Nephron progenitor cell (in vitro differentiated cells): ENCODE measurements around the gene BANP.

Experiments
- DNase-seq: peaks from one replicate; pipeline ENCODE4 v3.0.0; 2021
- H3K27ac Mint-ChIP-seq: 2 replicates; pipeline ENCODE4 v1.8.0; 2021; ENCODE audit warnings: mild to moderate bottlenecking, moderate library complexity, mixed read lengths
- H3K27me3 Mint-ChIP-seq: 2 replicates; pipeline ENCODE4 v1.8.0; 2021; ENCODE audit warnings: mild to moderate bottlenecking, low read depth, mixed read lengths; ENCODE audit not compliant: poor library complexity
- H3K36me3 Mint-ChIP-seq: 2 replicates; pipeline ENCODE4 v1.8.0; 2021; ENCODE audit warnings: low read depth, mixed read lengths
- H3K4me1 Mint-ChIP-seq: 2 replicates; pipeline ENCODE4 v1.8.0; 2021; ENCODE audit warnings: mixed read lengths
- H3K4me3 Mint-ChIP-seq: 2 replicates; pipeline ENCODE4 v1.8.0; 2021; ENCODE audit warnings: mild to moderate bottlenecking, moderate library complexity, mixed read lengths
- H3K9me3 Mint-ChIP-seq: 2 replicates; pipeline ENCODE4 v1.8.0; 2021; ENCODE audit warnings: mild to moderate bottlenecking, moderate library complexity, mixed read lengths
- TF ChIP-seq, protein P1 (sequence below): fragments of 200-600 bp; sonication (generic); IDR thresholded peaks from 2 replicates; pipeline ENCODE4 v1.5.0; 2021; ENCODE audit warnings: antibody characterized with exemption

Gene BANP

DNA sequence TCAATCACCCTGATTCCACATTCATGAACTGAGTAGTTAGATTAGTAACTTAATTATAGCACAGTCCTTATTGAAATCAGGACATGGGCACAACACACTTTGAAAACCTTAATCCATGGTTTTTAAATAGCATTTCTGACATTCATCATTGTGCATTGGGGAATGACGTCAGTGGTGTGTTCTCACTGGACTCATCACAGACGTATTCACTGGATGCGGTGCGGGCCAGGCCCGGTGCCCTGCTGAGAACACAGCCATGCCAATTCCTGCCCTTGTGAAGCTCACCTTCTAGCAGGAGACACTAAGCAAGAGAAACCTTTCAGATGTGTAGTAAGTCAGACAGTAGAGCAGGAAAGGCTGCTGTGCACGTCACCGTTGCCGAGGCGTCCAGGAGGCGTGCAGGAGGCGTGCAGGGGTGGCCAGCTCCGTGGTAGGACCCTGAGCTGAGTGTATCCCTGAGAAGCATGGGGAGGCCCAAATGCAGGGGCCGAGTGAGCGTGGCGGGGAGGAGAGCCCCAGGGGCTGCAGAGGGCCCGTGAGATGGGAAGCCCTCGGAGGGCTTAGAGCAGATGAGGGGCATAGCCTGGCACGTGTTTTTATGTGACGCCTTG is 12.9 kb downstream of the BANP start:
- peaks cover 70% of the 10 kb centered on the region for H3K4me1 Mint-ChIP-seq
- H3K9me3 Mint-ChIP-seq: peaks cover 6% of the 10 kb centered on the region
- H3K36me3 Mint-ChIP-seq: peaks cover 13% of the 10 kb centered on the region
- H3K4me3 Mint-ChIP-seq: no peak overlapping the region
- TF ChIP-seq, protein P1, sequence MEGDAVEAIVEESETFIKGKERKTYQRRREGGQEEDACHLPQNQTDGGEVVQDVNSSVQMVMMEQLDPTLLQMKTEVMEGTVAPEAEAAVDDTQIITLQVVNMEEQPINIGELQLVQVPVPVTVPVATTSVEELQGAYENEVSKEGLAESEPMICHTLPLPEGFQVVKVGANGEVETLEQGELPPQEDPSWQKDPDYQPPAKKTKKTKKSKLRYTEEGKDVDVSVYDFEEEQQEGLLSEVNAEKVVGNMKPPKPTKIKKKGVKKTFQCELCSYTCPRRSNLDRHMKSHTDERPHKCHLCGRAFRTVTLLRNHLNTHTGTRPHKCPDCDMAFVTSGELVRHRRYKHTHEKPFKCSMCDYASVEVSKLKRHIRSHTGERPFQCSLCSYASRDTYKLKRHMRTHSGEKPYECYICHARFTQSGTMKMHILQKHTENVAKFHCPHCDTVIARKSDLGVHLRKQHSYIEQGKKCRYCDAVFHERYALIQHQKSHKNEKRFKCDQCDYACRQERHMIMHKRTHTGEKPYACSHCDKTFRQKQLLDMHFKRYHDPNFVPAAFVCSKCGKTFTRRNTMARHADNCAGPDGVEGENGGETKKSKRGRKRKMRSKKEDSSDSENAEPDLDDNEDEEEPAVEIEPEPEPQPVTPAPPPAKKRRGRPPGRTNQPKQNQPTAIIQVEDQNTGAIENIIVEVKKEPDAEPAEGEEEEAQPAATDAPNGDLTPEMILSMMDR: no peak
- no peak for DNase-seq
- no peaks in the 10 kb centered on the region for H3K27me3 Mint-ChIP-seq
- H3K27ac Mint-ChIP-seq: peak overlapping the region; percentile 25

DNA sequence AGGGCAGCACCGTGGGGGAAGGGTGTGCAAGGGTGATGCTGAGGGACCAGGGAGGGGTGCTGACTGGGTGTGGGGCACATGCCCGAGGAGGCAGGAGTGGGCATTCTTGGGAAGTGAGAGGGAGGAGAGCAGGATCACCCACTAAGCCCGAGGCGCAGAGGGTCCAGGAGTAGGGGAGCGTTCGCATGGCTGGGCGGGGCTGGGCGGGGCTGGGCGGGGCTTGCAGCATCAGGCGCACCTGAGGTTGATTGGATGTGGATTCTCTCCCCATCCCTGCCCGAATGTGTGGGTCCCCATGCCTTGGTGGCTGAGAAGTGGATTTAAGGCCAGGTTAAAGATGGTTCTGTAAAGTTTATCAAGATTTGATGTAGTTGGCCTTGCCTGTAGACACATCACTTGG is 14.2 kb downstream of the BANP start:
- Mint-ChIP-seq H3K4me3 (no peak overlapping the region), H3K27me3 (no peaks in the 10 kb centered on the region), H3K9me3 (peaks cover 17% of the 10 kb centered on the region), H3K4me1 (peaks cover 58% of the 10 kb centered on the region), H3K36me3 (peaks cover 26% of the 10 kb centered on the region), H3K27ac (peak overlapping the region; percentile 21)
- no peak for DNase-seq
- TF ChIP-seq, protein P1: no peak

DNA sequence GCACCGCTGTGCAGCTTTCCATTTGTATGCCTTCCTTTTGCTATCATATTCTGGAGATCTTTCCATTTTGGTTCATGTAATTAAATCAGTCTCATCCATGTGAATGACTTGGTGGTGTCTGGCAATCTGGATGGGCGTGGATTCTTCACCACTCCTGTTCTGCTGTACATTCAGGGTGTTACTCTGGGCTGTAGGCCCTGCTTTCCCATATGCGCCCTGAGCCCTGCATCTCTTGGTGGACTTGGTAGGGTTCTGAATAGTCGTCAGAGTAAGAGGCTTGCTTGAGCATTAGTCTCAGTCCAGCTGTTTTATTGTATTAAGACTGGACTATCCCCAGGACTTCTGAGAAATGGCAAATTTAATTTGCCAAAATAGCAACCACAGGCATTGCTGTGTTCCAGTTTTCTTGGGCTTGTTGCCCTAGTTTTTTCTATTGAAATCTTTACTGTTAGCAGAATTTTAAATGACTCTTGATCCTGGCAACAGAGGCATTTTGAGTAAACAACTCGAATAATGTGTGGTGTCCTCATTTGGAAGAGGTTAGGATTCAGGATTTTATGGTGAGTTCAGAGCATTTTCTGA is 14.9 kb downstream of the BANP start:
- H3K9me3 Mint-ChIP-seq: peaks cover 25% of the 10 kb centered on the region
- peaks cover 55% of the 10 kb centered on the region for H3K4me1 Mint-ChIP-seq
- H3K27ac Mint-ChIP-seq: peak overlapping the region; percentile 54
- H3K36me3 Mint-ChIP-seq: peaks cover 33% of the 10 kb centered on the region
- H3K4me3 Mint-ChIP-seq: no peak overlapping the region
- no peak for DNase-seq
- TF ChIP-seq, protein P1: no peak
- H3K27me3 Mint-ChIP-seq: no peaks in the 10 kb centered on the region

DNA sequence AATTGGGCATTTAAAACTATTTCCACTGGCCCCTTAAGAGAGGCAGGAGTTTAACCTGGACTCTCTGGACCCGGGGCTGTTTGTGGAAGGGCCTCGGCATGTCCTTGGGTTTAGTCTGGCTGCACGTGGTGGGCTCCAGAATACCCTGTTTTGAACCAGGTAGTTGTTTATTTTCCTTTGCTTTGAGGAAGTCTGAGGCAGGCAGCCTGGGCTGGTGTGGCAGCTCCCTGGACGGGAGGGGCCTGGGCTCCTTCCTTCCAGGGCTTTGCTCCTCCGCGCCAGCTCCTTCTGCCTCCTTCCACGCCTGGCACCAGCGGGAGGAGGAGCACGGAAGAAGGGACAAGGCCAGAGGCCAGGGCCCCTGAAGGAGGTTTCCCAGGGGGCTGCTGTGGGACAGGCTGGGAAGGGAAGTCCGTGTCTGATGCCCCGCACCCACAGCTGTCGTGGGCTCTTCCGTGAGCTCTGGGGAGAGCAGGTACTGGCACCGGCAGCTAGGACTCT is 15.5 kb downstream of the BANP start:
- no peak for DNase-seq
- H3K27ac Mint-ChIP-seq: peak overlapping the region; percentile 54

DNA sequence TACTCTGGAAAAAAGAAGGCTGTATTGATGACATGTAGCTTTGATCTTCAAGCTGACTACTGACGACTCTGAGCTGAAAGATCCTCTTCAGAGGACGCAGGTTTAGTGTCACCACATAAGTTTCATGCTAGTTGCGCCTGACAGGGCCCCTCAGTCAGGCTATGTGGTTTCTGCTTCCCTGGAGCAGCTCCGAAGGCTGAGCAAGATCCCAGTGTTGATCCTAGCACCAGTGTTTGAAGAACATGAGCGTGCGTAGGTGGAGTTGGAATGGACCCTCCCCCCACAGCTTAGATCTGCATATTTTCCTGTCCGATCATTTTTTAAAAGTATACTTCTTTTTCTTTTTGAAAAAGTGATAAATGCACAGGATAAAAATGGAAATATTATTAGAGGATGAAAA is 17.3 kb downstream of the BANP start:
- H3K27ac Mint-ChIP-seq: peak overlapping the region; percentile 42
- TF ChIP-seq, protein P1: no peak
- no peak overlapping the region for H3K4me3 Mint-ChIP-seq
- H3K9me3 Mint-ChIP-seq: peaks cover 46% of the 10 kb centered on the region
- no peak for DNase-seq
- H3K36me3 Mint-ChIP-seq: peaks cover 51% of the 10 kb centered on the region
- H3K4me1 Mint-ChIP-seq: peaks cover 39% of the 10 kb centered on the region
- no peaks in the 10 kb centered on the region for H3K27me3 Mint-ChIP-seq

More for the DNA sequence above, 15.5 kb downstream of the BANP start:
- H3K4me1 Mint-ChIP-seq: peaks cover 51% of the 10 kb centered on the region
- H3K36me3 Mint-ChIP-seq: peaks cover 35% of the 10 kb centered on the region
- H3K9me3 Mint-ChIP-seq: peaks cover 30% of the 10 kb centered on the region
- TF ChIP-seq, protein P1: no peak
- no peak overlapping the region for H3K4me3 Mint-ChIP-seq
- no peaks in the 10 kb centered on the region for H3K27me3 Mint-ChIP-seq

DNA sequence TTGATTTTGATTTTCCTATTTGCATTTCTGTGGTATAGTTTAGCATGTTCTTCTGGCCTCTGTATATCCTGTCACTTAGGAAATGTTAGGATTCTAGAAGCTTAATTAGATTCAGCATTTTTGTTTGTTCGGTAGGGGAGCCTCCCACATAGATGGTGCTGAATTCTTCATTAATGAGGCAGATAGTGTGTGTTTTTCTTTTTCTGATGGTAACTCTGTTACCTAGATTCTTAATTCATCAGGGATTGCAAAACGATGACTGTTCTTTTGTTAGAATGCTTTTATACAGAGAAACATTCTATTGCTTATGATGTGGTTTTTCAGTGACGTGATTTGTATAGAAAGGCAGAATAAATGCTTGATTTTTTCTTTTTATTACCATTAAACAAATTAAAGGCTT is 19.0 kb downstream of the BANP start:
- H3K27me3 Mint-ChIP-seq: no peaks in the 10 kb centered on the region
- peaks cover 34% of the 10 kb centered on the region for H3K4me1 Mint-ChIP-seq
- no peak overlapping the region for H3K27ac Mint-ChIP-seq
- no peak overlapping the region for H3K4me3 Mint-ChIP-seq
- TF ChIP-seq, protein P1: no peak
- no peak for DNase-seq
- H3K36me3 Mint-ChIP-seq: peaks cover 67% of the 10 kb centered on the region
- H3K9me3 Mint-ChIP-seq: peaks cover 49% of the 10 kb centered on the region
